EH (cell line): Measurements from ENCODE around the gene STAT5B.
"Not testable (repeated sequence)": the region's sequence is repeated elsewhere in the genome, so short reads cannot be mapped to it uniquely, and the experiment has no call there.

Experiments used
- DNase-seq: peaks from one replicate; pipeline ENCODE4 v3.0.0-alpha.2; 2015; ENCODE audit warnings: low read depth

The STAT5B gene

GRCh38 chr17:42233156-42233555 is 43.0 kb downstream of the STAT5B start:
- peak; percentile 51 for DNase-seq

- DNase-seq: no peak
Observed at GRCh38 chr17:42230225-42230624, 46.0 kb downstream of the STAT5B start.

- peak; percentile 33 for DNase-seq
Observed at GRCh38 chr17:42227849-42228700, 48.1 kb downstream of the STAT5B start.

- no peak for DNase-seq
Observed at GRCh38 chr17:42225646-42226045, 50.5 kb downstream of the STAT5B start.

GRCh38 chr17:42224651-42225050 is 51.5 kb downstream of the STAT5B start:
- no peak for DNase-seq

GRCh38 chr17:42221886-42222745 is 54.1 kb downstream of the STAT5B start:
- DNase-seq: peak; percentile 71

GRCh38 chr17:42219280-42219679 is 56.9 kb downstream of the STAT5B start:
- DNase-seq: not testable (repeated sequence)

- no peak for DNase-seq
Observed at GRCh38 chr17:42214156-42214555, 62.0 kb downstream of the STAT5B start.

- no peak for DNase-seq
Observed at GRCh38 chr17:42212382-42212781, 63.8 kb downstream of the STAT5B start.

GRCh38 chr17:42211921-42212341 is 64.3 kb downstream of the STAT5B start:
- not testable (repeated sequence) for DNase-seq

GRCh38 chr17:42210046-42210445 is 66.1 kb downstream of the STAT5B start:
- DNase-seq: no peak

GRCh38 chr17:42206153-42206612 is 70.0 kb downstream of the STAT5B start:
- DNase-seq: not testable (repeated sequence)

- DNase-seq: no peak
Observed at GRCh38 chr17:42203354-42203753, 72.8 kb downstream of the STAT5B start.

GRCh38 chr17:42202696-42203095 is 73.5 kb downstream of the STAT5B start:
- no peak for DNase-seq

GRCh38 chr17:42202159-42202558 is 74.0 kb downstream of the STAT5B start:
- DNase-seq: no peak

GRCh38 chr17:42201458-42201772 is 74.8 kb downstream of the STAT5B start:
- DNase-seq: no peak

GRCh38 chr17:42200706-42201457 is 75.3 kb downstream of the STAT5B start:
- no peak for DNase-seq

GRCh38 chr17:42199416-42200011 is 76.7 kb downstream of the STAT5B start:
- DNase-seq: no peak

- DNase-seq: no peak
Observed at GRCh38 chr17:42198897-42199296, 77.3 kb downstream of the STAT5B start.

- no peak for DNase-seq
Observed at GRCh38 chr17:42197564-42198156, 78.5 kb downstream of the STAT5B start.
